ENCODE measurements around the gene CMSS1.

The CMSS1 gene

DNA sequence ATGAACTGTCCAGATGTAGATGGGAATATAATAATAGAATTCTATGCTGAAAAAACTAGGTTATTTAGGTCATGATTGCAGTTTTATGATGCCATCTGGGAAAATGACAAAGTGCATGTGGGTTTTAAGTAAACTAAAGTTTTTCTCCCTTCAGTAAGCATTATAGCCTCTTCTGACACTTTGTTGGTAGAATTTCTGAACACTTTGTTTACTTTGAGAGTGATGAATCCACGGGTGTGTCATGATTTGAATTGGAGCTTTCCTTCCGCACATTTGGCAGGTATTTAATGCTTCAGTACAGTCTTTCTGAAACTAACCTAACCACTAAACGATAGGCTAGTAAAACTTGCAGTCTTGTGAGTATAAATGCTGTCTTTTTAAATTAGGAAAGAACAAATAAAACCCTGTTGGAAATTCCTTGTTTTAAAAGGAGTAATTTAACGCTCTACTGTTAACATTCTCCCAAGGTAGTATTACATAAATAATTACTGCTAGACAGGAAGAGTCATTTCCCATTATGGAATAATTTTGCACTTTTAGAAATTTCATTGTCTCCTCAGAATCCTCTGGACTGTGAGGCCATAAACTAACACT, 289.7 kb downstream of the CMSS1 start:
- no peak for DNase-seq (ENCODE audit: low read depth in 2 of 2)

DNA sequence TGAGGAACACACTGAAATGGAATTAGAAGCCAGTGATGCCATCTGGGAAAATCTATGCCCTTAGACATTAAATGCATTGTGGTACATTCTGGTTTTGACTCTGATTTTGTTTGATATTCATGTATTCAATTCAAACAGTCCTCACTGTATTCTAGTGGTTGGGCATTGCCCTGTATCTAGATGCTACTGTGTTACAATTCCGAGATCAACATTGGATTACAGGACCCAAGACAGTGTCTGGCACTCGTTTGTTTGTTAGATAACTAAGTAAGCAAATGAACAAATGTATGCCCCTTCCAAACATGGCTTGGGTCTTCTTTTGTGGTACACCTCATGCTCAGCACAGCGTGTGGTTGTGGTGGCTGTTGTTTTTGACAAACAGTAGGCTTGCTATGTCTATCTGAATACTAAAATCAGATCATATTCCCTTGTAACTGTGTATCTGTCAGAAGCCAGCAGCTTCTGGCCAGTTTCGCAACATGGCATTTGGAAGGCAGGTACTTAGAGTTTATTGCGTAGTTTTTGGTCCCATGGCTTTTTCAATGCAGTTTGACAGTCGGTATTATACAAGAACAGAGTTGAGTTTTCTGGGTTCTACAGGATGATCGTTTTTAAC, 290.9 kb downstream of the CMSS1 start:
- DNase-seq (ENCODE audit: low read depth in 2 of 2) = no peak

DNA sequence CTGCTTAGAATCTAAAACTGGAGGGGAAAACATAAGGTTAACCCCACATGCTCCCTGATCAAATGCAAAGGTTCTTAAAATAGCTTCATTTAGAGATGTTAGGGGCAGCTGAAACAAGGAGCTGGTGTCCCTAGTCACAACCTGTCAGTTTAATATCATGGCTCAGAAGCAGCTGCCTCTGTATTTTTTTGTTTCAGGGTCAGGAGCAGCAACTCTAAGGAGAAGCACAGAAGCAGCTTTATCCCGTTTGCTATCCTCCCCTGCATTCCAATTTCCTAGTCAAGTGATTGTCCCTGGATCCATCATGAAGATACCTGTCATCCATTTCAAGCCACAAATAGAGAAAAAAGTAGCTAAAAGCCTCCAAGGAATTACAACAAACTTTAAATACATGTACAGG, 292.5 kb downstream of the CMSS1 start:
- no peak for DNase-seq (ENCODE audit: low read depth in 2 of 2)

GRCh38 chr3:100111728-100112127, 294.1 kb downstream of the CMSS1 start:
- DNase-seq (ENCODE audit: low read depth in 2 of 2) = no peak

DNA sequence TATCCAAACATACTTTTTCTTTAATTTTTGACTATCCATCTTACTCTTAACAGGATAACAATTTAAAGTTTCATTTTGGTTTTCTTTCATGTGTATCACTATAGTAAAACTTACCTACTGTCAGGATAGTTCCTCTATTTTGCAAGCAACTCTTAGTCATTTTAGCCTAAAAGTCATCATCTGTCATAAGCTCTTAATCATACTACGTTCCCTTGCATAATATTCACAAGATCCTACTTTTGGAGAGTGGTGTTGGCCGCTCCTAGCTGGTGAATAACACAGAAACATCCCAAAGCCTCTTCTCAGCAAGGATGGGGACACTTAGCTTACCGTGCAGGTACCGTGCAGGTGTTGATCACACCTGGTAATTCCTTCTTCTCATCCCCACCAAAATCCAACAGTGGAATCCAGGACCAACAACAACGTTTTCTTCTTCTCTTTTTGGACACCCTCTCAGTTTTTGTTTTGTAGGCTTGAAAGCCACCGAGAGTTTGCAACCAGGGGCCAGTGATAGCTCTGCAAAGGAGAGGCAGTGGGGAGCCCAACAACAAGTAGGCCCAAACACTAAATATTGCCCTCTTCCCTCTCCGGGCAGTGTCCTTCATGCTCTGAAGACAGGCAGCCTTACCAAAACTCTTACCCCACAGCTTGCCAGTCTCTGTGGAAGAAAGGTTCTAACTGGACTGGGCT, 296.2 kb downstream of the CMSS1 start:
- DNase-seq (ENCODE audit: low read depth in 2 of 2) = no peak

DNA sequence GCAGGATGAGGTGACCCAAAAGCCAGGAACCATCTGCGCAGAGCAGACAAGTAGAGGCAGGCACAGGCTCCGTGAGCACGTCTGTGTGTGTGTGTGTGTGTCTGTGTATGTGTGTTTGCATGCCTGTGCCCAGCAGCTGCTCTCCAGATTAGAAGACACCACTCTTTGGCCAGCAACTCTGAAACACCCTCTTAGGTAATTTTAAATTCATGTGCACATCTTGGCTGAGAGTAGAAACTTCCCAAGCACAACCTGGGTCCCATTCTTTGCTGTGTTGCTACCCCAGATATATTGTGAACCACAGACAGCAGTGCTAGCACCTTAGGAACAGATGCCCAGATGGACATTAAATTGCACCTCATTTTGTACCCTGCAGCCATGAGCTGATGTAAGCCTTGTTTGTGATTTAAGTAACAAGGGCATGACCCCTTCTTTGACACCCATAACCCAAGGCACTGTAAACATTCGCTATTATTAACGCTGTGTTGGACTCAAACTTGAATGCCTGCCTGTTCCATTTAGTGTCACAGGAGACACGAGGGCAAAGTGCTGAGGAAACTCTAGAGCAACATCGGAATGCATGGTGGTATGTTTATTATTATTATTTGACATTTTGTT, 296.9 kb downstream of the CMSS1 start, which contains the start of gene FILIP1L:
Gene FILIP1L (minus strand): TSS at position 89 of the 618 bp plus-strand sequence.
- DNase-seq (ENCODE audit: low read depth in 2 of 2) = no peak

GRCh38 chr3:100117093-100117492, 299.4 kb downstream of the CMSS1 start:
- DNase-seq (ENCODE audit: low read depth in 2 of 2) = no peak

GRCh38 chr3:100120012-100120411, 302.4 kb downstream of the CMSS1 start:
- DNase-seq (ENCODE audit: low read depth in 2 of 2) = no peak

- no peak for DNase-seq (ENCODE audit: low read depth in 2 of 2)
Measured at GRCh38 chr3:100120693-100121092, 303.0 kb downstream of the CMSS1 start.

GRCh38 chr3:100122321-100122720, 304.7 kb downstream of the CMSS1 start:
- DNase-seq (ENCODE audit: low read depth in 2 of 2) = no peak

DNA sequence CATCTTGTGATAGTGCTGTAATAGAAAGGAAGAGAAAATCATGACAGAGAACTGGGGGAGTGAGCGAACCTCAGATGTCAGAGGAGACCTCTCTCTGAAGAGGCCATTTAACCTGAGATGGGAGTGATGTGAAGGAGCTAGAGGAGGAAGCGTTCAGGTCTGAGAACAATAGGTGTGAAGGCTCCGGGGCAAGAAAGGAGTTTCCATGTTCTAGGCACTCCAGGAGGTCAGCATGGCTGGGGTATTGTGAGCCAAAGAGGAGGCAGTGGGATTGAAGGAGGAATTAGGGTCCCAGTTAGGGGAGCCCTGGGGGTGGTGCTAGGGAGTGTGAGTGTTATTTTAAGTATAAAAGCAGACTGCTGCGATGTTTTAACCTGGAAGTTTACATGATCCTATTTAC, 305.4 kb downstream of the CMSS1 start:
- no peak for DNase-seq (ENCODE audit: low read depth in 2 of 2)

DNA sequence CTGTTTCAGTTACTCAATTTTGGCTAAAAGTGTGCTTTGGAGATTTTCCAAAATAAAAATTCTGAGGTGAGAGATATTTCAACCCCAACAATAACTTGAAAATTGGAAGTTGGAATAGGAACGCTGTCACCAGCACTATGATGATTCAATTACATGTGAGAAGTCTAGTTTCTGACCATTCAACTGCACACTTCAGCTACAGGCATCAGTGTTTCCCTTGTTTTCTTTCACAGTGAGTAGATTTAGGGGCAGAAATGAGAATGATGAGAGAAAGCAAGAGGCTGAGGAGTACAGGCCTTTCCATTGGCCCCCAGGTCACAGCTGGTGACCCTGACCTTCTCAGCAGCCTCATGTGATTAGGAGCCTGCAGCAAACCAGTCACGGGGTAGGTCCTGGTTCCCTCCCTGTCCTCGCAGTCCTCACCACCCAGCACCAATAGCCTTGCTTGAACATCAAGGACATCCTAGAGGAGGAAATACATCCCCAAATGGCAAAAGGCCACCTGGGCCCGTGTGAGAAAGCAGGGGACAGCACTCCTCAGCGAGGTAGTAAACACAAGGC, 306.6 kb downstream of the CMSS1 start:
- no peak for DNase-seq (ENCODE audit: low read depth in 2 of 2)

DNA sequence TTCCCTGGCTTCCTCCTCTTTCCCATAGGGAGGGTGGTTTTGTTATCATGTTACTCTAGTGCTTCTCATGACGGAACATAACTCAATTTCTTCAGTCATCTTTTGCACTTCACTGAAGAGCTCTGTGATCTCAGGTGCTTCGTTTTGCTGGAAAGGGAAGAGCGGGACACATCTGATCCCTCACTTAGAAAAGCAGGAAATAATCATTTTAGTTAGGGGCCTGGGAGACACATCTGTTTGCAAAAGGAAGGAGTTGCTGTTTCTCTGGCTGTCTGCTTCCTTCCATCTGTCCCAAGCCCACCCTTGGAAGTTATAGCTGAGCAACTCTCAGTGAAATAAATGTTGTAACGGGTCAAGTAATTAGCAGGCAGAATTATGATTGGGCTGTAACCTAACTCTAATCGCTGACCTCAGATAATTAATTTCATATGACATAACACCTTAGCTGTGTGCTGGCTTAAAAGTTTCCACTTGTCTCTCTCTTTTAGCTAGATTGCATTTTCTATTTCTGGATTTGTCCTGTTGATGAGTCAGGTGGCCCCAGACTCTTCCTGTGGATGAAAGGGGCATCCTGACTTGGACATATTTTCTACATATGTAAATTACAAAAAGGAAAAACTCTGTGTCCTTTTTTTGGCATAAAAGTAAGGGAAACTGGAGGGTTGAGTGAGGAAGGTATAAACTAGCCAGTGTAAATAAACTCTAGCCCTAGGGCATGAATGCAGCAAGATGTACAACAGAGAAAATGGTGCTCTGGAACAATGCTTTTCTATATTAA, 307.7 kb downstream of the CMSS1 start:
- DNase-seq (ENCODE audit: low read depth in 2 of 2) = no peak

GRCh38 chr3:100127792-100128191, 310.1 kb downstream of the CMSS1 start:
- DNase-seq (ENCODE audit: low read depth in 2 of 2) = no peak

DNA sequence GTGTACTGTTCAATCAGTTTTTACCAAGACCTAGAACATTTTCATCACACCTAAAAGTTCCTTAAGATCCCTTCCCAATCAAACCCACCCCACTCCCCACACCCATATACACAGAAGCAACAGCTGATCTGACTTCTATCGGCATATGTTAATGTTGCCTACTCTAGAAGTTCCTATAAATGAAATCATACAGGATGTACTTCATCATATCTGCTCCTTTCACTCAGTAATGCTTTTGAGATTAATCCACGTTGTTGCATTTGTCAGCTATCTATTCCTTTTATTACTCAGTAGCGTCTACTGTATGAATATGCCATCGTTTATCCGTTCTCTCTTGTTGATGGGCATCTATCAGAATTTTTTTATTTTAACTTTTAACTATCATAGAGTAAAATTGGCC, 310.9 kb downstream of the CMSS1 start:
- no peak for DNase-seq (ENCODE audit: low read depth in 2 of 2)

DNA sequence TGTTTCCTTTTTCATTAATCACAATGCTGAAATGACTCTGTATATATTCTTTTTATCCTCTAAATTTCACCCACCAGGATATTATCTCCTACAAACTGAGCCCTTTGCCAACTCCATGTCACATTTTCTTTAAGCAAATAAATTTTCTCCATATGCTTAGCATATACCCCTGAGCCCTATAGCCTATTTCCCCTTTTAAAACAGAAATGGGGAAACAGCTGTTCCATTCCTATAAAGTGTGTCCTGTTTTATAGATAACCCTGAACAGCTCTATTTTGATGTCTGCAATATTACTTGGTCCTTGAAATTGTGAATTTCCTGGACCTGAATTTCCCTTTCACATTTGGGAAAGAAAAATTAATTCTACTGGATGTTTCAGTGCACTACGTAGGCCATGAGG, 312.3 kb downstream of the CMSS1 start:
- no peak for DNase-seq (ENCODE audit: low read depth in 2 of 2)

GRCh38 chr3:100131241-100131640, 313.6 kb downstream of the CMSS1 start:
- no peak for DNase-seq (ENCODE audit: low read depth in 2 of 2)

GRCh38 chr3:100136921-100137320, 319.3 kb downstream of the CMSS1 start:
- DNase-seq (ENCODE audit: low read depth in 2 of 2) = no peak

- DNase-seq (ENCODE audit: low read depth in 2 of 2) = no peak
Measured at GRCh38 chr3:100140976-100141375, 323.3 kb downstream of the CMSS1 start.

DNA sequence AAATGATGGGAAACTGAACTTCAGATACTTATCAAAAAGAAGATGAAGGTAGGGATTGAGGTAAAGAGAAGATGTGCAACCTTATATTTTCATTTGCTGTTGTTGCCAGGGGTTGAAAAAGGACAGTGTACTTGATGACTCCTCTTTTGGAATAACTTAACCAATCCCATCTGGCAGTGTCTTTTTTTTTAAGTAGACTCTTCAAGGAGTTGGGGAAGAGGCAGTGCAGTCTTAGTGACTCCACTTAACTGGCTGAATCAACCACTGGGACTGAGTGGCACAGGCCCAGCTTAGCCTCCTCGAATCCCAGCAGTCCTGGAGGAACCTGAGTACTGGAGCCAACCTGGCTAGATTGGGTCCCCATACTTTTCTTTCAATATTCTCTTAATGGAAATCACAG, 323.9 kb downstream of the CMSS1 start:
- DNase-seq (ENCODE audit: low read depth in 2 of 2) = no peak

GRCh38 chr3:100144255-100144866, 326.7 kb downstream of the CMSS1 start:
- DNase-seq (ENCODE audit: low read depth in 2 of 2) = no peak
